ENCODE measurements around the gene RASGRF2. TPM values are rescaled to one million over a fixed set of nuclear protein-coding genes. Genes with fewer than 3 reads are reported as not detected.

Gene RASGRF2
- total RNA-seq, 4 donors from 2014 or later, result 1.8 to 4.1 (median 2.5) TPM

DNA sequence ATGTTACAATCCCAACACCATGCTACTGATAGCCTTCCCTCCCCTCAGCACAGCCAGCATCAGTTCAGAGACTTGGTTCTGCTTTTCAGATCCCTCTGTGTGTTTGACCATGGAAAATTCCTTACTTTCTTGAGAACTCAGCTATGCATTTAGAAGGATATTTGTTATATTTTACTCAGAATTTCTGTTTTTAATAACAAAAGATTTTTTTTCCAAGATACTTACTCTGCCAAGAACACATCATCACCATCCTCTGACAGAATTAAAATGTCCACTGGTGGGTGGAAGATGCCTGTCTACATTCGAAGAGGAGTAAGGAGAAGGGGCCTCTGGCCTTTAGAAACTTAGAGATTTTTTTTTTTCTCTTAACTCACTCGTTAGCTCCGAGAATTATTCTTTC lies 216.9 kb downstream of the RASGRF2 start:
- Histone ChIP-seq H3K9me3 (no peaks in the 10 kb centered on the region), H3K36me3 (no peaks in the 10 kb centered on the region), H3K4me3 (no peak overlapping the region), H3K4me1 (no peaks in the 10 kb centered on the region), H3K27ac (no peak overlapping the region), H3K27me3 (no peaks in the 10 kb centered on the region)
- 63% methylated on average over 3 of the region's 3 CpGs for WGBS
- TF ChIP-seq POLR2A (IDR thresholded peaks at IDR 0.05) (no peak), EP300 (IDR thresholded peaks at IDR 0.05) (no peak), POLR2AphosphoS5 (IDR thresholded peaks at IDR 0.05) (no peak)
- TF ChIP-seq, protein P1, sequence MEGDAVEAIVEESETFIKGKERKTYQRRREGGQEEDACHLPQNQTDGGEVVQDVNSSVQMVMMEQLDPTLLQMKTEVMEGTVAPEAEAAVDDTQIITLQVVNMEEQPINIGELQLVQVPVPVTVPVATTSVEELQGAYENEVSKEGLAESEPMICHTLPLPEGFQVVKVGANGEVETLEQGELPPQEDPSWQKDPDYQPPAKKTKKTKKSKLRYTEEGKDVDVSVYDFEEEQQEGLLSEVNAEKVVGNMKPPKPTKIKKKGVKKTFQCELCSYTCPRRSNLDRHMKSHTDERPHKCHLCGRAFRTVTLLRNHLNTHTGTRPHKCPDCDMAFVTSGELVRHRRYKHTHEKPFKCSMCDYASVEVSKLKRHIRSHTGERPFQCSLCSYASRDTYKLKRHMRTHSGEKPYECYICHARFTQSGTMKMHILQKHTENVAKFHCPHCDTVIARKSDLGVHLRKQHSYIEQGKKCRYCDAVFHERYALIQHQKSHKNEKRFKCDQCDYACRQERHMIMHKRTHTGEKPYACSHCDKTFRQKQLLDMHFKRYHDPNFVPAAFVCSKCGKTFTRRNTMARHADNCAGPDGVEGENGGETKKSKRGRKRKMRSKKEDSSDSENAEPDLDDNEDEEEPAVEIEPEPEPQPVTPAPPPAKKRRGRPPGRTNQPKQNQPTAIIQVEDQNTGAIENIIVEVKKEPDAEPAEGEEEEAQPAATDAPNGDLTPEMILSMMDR (IDR thresholded peaks at IDR 0.05), result no peak
- DNase-seq (ENCODE audit: low spot score in 2 of 2), result no peak

GRCh38 chr5:81179959-81180358 lies 219.8 kb downstream of the RASGRF2 start:
- WGBS, result 85% methylated on average over 14 of the region's 14 CpGs
- DNase-seq (ENCODE audit: low spot score in 2 of 2), result no peak
- H3K27ac ChIP-seq, result no peak overlapping the region

GRCh38 chr5:81180780-81181460 lies 220.8 kb downstream of the RASGRF2 start:
- 78% methylated on average over 5 of the region's 5 CpGs for WGBS
- DNase-seq (ENCODE audit: low spot score in 2 of 2), result no peak
- H3K36me3 ChIP-seq, result no peaks in the 10 kb centered on the region
- H3K4me1 ChIP-seq, result no peaks in the 10 kb centered on the region
- no peak overlapping the region for H3K27ac ChIP-seq
- TF ChIP-seq POLR2A (IDR thresholded peaks at IDR 0.05) (no peak), EP300 (IDR thresholded peaks at IDR 0.05) (no peak), POLR2AphosphoS5 (IDR thresholded peaks at IDR 0.05) (no peak)
- TF ChIP-seq, protein P1 (IDR thresholded peaks at IDR 0.05), result no peak
- H3K9me3 ChIP-seq, result no peaks in the 10 kb centered on the region
- H3K4me3 ChIP-seq, result no peak overlapping the region
- H3K27me3 ChIP-seq, result no peaks in the 10 kb centered on the region

More at GRCh38 chr5:81179959-81180358, 219.8 kb downstream of the RASGRF2 start:
- no peak overlapping the region for H3K4me3 ChIP-seq
- H3K36me3 ChIP-seq, result no peaks in the 10 kb centered on the region
- no peaks in the 10 kb centered on the region for H3K4me1 ChIP-seq
- TF ChIP-seq EP300 (IDR thresholded peaks at IDR 0.05), result no peak
- TF ChIP-seq, protein P1 (IDR thresholded peaks at IDR 0.05), result no peak
- TF ChIP-seq POLR2AphosphoS5 (IDR thresholded peaks at IDR 0.05), result no peak
- TF ChIP-seq POLR2A (IDR thresholded peaks at IDR 0.05), result no peak
- no peaks in the 10 kb centered on the region for H3K9me3 ChIP-seq
- H3K27me3 ChIP-seq, result no peaks in the 10 kb centered on the region

DNA sequence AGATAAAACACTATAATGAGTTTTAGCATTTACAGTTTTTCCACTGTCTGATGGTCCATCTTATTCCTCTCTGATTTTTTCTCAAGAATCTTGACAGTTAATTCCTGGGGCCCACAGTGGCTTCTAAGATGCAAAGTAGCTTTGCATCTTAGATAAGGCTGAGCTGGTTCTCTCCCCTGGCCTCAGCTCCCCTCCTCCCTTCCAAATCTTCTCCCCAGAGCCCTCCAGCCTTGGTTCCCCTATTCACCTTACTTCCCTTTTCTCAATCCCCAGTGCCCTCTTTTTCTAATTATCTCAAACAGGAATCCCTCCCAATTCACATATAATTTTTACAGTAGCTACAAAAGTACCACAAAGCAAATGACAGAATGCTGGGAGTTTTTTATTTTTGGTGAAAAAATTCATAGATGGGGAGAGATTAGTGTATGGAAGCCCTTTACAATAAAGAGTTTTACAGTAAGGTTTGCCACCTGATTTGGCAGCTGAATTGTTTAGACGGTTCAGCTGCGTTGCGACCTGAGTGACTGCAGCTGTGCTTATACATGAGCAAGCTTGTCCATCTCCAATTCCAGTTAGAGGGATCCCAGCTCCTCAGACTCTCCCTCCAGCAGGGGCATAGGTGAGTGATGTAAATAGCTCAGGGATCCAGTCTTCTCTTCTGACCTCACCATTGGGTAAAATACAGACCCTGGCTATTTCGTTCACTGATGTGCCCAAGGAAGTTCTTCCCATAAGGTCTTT lies 221.6 kb downstream of the RASGRF2 start:
- H3K27me3 ChIP-seq, result no peaks in the 10 kb centered on the region
- no peaks in the 10 kb centered on the region for H3K4me1 ChIP-seq
- H3K9me3 ChIP-seq, result no peaks in the 10 kb centered on the region
- H3K4me3 ChIP-seq, result no peak overlapping the region
- no peak for TF ChIP-seq EP300 (IDR thresholded peaks at IDR 0.05)
- TF ChIP-seq, protein P1 (IDR thresholded peaks at IDR 0.05), result no peak
- TF ChIP-seq POLR2A (IDR thresholded peaks at IDR 0.05), result no peak
- no peak for TF ChIP-seq POLR2AphosphoS5 (IDR thresholded peaks at IDR 0.05)
- no peak overlapping the region for H3K27ac ChIP-seq
- no peak for DNase-seq (ENCODE audit: low spot score in 2 of 2)
- no peaks in the 10 kb centered on the region for H3K36me3 ChIP-seq
- 69% methylated on average over 4 of the region's 4 CpGs for WGBS

All from suprapubic skin (tissue), 4 donors.